GM18502 (cell line): ENCODE data around the gene SF3B1.
"Not testable (repeated sequence)": the region's sequence is repeated elsewhere in the genome, so short reads cannot be mapped to it uniquely, and the experiment has no call there.

ENCODE experiments used
- ATAC-seq: cut with Tn5 transposase; IDR thresholded peaks from one replicate; pipeline ENCODE4 v1.9.1; 2021; ENCODE audit warnings: mild to moderate bottlenecking; ENCODE audit not compliant: unreplicated experiment, poor library complexity

Gene SF3B1

GRCh38 chr2:197386242-197386641 lies 48.6 kb downstream of the SF3B1 start:
- no peak for ATAC-seq

GRCh38 chr2:197383825-197384224 lies 51.0 kb downstream of the SF3B1 start:
- no peak for ATAC-seq

GRCh38 chr2:197381641-197382040 lies 53.2 kb downstream of the SF3B1 start:
- no peak for ATAC-seq

- not testable (repeated sequence) for ATAC-seq
Observed at GRCh38 chr2:197379918-197380309, 54.9 kb downstream of the SF3B1 start.

- ATAC-seq: not testable (repeated sequence)
Observed at GRCh38 chr2:197379308-197379917, 55.4 kb downstream of the SF3B1 start.

GRCh38 chr2:197378494-197379307 lies 56.1 kb downstream of the SF3B1 start:
- no peak for ATAC-seq

- no peak for ATAC-seq
Observed at GRCh38 chr2:197378086-197378485, 56.7 kb downstream of the SF3B1 start.

GRCh38 chr2:197377670-197378069 lies 57.2 kb downstream of the SF3B1 start:
- no peak for ATAC-seq

GRCh38 chr2:197372592-197372991 lies 62.2 kb downstream of the SF3B1 start:
- ATAC-seq: no peak

GRCh38 chr2:197370664-197371063 lies 64.2 kb downstream of the SF3B1 start:
- not testable (repeated sequence) for ATAC-seq

- ATAC-seq: no peak
Observed at GRCh38 chr2:197369933-197370320, 64.9 kb downstream of the SF3B1 start.

- ATAC-seq: no peak
Observed at GRCh38 chr2:197369228-197369932, 65.4 kb downstream of the SF3B1 start.

- ATAC-seq: no peak
Observed at GRCh38 chr2:197368412-197368811, 66.4 kb downstream of the SF3B1 start.

GRCh38 chr2:197363998-197364397 lies 70.8 kb downstream of the SF3B1 start:
- ATAC-seq: no peak

GRCh38 chr2:197360744-197361156 lies 74.1 kb downstream of the SF3B1 start:
- ATAC-seq: peak; percentile 74

- ATAC-seq: no peak
Observed at GRCh38 chr2:197359859-197360258, 75.0 kb downstream of the SF3B1 start.

GRCh38 chr2:197358931-197359330 lies 75.9 kb downstream of the SF3B1 start:
- ATAC-seq: no peak

GRCh38 chr2:197357986-197358385 lies 76.8 kb downstream of the SF3B1 start:
- ATAC-seq: no peak

GRCh38 chr2:197356136-197356535 lies 78.7 kb downstream of the SF3B1 start:
- no peak for ATAC-seq

- ATAC-seq: no peak
Observed at GRCh38 chr2:197354169-197354558, 80.7 kb downstream of the SF3B1 start.
